Adrenal gland (tissue), 12 donors: Measurements from ENCODE around the gene HECW1. TPM values are rescaled to one million over a fixed set of nuclear protein-coding genes. Genes with fewer than 3 reads are reported as not detected.
A peak's percentile ranks its signal among the peaks of the same experiment; 100 is the strongest.

Source experiments
- DNase-seq, 7 donors: peaks; one replicate each; pipeline ENCODE4 v3.0.0-alpha.2; 2019 to 2020
- H3K27ac ChIP-seq, 5 donors: fragments of 200-600 bp; sonication (generic) in 4 of 5; 1 replicate in 3 of 5; 2 replicates in 2 of 5; pipeline versions ENCODE4 v1.5.1 to v1.8.0; 2016 to 2020; ENCODE audit warnings: mild to moderate bottlenecking in 1 of 5
- H3K27me3 ChIP-seq: fragments of 200-600 bp; 2 replicates; pipeline ENCODE4 v1.8.0; 2021
- H3K36me3 ChIP-seq, 2 donors: fragments of 200-600 bp; replicated peaks in 1 of 2; 1 replicate in 1 of 2; 2 replicates in 1 of 2; pipeline versions ENCODE4 v1.5.1 to v1.8.0; 2018 to 2022
- H3K4me1 ChIP-seq, 2 donors: fragments of 200-600 bp; replicated peaks in 1 of 2; 1 replicate in 1 of 2; 2 replicates in 1 of 2; pipeline versions ENCODE4 v1.5.1 to v1.8.0; 2018 to 2021
- H3K4me3 ChIP-seq, 4 donors: fragments of 200-600 bp; sonication (generic) in 3 of 4; one replicate each; pipeline ENCODE4 v1.5.1; 2016 to 2018
- H3K9me3 ChIP-seq, 3 donors: fragments of 200-600 bp; sonication (generic) in 1 of 3; replicated peaks in 1 of 3; 1 replicate in 2 of 3; 2 replicates in 1 of 3; pipeline versions ENCODE4 v1.5.1 to v1.8.0; 2016 to 2021
- POLR2A ChIP-seq, 2 donors: fragments of 450-650 bp; IDR thresholded peaks; one replicate each; pipeline ENCODE4 v1.6.1; 2017; ENCODE audit warnings: antibody characterized with exemption in 2 of 2, mild to moderate bottlenecking in 2 of 2, moderate library complexity in 1 of 2
- WGBS, 4 donors: extraction: QIAGEN DNeasy Blood & Tissue Kit in 2 of 4; methylation state at CpG; one replicate each; pipeline versions ENCODE4 v1.1.5 to v1.1.7; 2013 to 2017; 5-methylcytosine and 5-hydroxymethylcytosine counted together
- intact Hi-C, 2 donors: fragments of 100-400 bp; cut with DNase I; formaldehyde crosslinking; loops; one replicate each; pipeline versions ENCODE4 v1.14.1 to v1.15.0; 2022 to 2023
- polyA plus RNA-seq, 3 donors: library from polyadenylated mRNA; stranded (reverse); fragments of 200-250 nt in 2 of 3; fragments of 350-450 nt in 1 of 3; fragmentation: Illumina TruSeq in 1 of 3; extraction: RNeasy Lipid Tissue Mini Kit (QIAGEN cat#74804) in 1 of 3; gene quantifications; one replicate each; pipeline ENCODE4 v1.2.3, GENCODE V29; 2013 to 2014
- total RNA-seq, 9 donors: library from RNA; depleted of rRNA in 4 of 9; stranded (reverse); fragments of >200 nt in 4 of 9; fragments of 120-200 nt in 1 of 9; fragmentation: NEBNext Ultra II Directional in 1 of 9; extraction: Animal tissue kit (Norgen Biotek cat#: 25700) in 1 of 9; gene quantifications; one replicate each; pipeline versions ENCODE4 v1.1.0 to v1.2.4, GENCODE V29; 2013 to 2023
- TF ChIP-seq, protein P1 (sequence below), 6 experiments: fragments of 450-650 bp in 4 of 6; fragments of 200-600 bp in 2 of 6; sonication (generic) in 1 of 6; IDR thresholded peaks; 1 replicate in 5 of 6; 2 replicates in 1 of 6; pipeline versions ENCODE4 v1.5.1 to v1.8.0; 2016 to 2021; ENCODE audit warnings: antibody characterized with exemption in 6 of 6, mild to moderate bottlenecking in 2 of 6, moderate library complexity in 1 of 6
- donor health status: healthy with polysubstance abuse.
- donor health status: Bipolar disorder and iron deficiency.
- donor health status: DM: yes; HTN: yes; CAD: no.
- donor health status: DM: no; HTN: no; CAD: no.
- donor health status: DM: no; HTN: no; CAD: no.
- donor health status: DM: yes; HTN: yes; CAD: no.

HECW1 gene
- total and polyA plus RNA-seq, 12 donors = under 0.01 to 3.2 (median 0.06) TPM; not detected in 4

DNA sequence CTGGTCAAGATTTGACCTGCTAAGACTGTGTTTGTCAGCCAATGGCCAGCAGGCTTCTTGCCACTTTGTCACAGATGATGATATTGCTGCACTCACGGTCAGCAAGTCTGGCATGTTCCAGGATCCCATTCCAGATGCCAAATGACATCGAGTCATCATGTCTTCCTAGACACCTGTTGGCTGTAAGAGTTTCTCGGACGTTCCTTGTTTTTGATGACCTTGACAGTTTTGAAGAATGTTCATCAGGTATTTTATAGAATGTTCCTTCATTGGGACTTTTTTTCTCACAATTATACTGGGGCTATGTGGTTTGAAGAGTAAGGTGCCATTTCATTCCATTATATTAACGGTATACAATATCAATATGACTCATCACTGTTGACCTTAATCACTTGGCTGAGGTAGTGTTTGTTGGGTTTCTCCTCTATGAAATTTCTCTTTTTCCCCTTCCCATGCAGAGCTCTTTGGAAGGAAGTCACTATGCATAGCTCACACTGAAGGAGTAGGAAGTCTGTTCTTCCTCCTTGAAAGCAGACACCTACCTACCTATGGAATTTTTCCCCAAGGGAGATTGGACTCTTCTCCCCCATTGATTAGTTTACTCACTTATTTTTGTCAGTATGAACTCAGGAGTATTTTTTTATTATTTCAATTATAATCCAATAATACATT lies 31.6 kb downstream of the HECW1 start:
- WGBS, 4 donors = 65 to 70% (median 67%) methylated on average over 5 of the region's 5 CpGs
- DNase-seq = no peak
- intact Hi-C loops = no loop called here
- no peaks in the 10 kb centered on the region for H3K36me3 ChIP-seq
- no peaks in the 10 kb centered on the region for H3K9me3 ChIP-seq
- H3K4me3 ChIP-seq = no peak overlapping the region
- no peaks in the 10 kb centered on the region for H3K4me1 ChIP-seq
- no peak for TF ChIP-seq POLR2A (IDR thresholded peaks at IDR 0.05)
- TF ChIP-seq, protein P1, sequence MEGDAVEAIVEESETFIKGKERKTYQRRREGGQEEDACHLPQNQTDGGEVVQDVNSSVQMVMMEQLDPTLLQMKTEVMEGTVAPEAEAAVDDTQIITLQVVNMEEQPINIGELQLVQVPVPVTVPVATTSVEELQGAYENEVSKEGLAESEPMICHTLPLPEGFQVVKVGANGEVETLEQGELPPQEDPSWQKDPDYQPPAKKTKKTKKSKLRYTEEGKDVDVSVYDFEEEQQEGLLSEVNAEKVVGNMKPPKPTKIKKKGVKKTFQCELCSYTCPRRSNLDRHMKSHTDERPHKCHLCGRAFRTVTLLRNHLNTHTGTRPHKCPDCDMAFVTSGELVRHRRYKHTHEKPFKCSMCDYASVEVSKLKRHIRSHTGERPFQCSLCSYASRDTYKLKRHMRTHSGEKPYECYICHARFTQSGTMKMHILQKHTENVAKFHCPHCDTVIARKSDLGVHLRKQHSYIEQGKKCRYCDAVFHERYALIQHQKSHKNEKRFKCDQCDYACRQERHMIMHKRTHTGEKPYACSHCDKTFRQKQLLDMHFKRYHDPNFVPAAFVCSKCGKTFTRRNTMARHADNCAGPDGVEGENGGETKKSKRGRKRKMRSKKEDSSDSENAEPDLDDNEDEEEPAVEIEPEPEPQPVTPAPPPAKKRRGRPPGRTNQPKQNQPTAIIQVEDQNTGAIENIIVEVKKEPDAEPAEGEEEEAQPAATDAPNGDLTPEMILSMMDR (IDR thresholded peaks at IDR 0.05) = no peak
- H3K27me3 ChIP-seq = no peaks in the 10 kb centered on the region
- no peak overlapping the region for H3K27ac ChIP-seq

DNA sequence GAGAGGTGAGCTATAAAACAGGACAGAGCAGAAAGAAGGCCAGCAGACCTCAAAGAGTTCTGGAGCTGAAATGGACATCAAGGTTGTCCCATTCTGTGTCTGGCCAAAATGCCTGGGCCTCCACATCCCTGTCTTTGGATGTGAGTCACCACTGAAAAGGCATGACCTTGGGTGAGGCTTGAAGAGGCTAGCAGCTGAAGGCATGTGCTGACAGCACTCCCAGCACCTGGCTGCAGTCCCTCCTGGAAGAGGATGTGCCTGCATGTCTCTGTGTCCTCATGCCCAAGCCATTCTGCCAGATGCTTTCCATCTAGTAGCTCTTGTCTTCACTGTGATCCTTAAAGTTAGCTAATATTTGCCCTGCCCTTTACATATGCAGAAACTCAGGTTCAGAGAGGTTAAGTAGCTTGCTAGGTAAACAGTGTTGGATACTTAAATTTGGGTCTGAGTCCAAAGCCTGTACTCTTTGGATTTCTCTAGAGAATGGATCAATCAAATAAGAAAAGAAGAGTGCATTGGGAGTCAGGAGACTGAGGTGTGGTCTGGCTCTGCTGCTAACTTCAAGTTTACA lies 35.8 kb downstream of the HECW1 start:
- no peak overlapping the region for H3K27ac ChIP-seq
- no peaks in the 10 kb centered on the region for H3K27me3 ChIP-seq
- intact Hi-C loops = no loop called here
- no peaks in the 10 kb centered on the region for H3K4me1 ChIP-seq
- H3K9me3 ChIP-seq = no peaks in the 10 kb centered on the region
- no peak for TF ChIP-seq POLR2A (IDR thresholded peaks at IDR 0.05)
- TF ChIP-seq, protein P1 (IDR thresholded peaks at IDR 0.05) = no peak
- H3K36me3 ChIP-seq = no peaks in the 10 kb centered on the region
- peak in 4 of 7 donors; percentile 10 to 32 (median 24) for DNase-seq
- H3K4me3 ChIP-seq = no peak overlapping the region

DNA sequence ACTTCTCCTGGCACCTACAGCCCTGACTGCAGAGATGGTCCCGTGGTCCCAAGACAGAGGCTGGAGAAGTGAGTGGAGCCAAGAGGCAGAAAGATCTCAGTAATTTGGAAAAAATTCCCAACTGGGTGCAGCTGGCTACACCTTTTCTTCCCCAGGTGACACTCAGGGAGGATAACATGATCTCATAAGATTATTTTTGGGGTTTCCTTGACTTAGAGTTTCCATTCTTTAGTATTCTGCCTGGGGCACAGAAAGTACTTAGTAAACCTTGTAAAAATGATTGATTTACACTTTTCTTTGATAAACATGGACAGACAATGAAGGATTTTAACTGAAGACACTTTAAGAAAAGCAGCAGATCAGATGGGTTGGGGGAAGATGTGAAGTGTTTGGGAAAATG lies 38.6 kb downstream of the HECW1 start:
- DNase-seq = no peak
- 75 to 95% (median 87%) methylated on average over 1 of the region's 1 CpG for WGBS, 4 donors

DNA sequence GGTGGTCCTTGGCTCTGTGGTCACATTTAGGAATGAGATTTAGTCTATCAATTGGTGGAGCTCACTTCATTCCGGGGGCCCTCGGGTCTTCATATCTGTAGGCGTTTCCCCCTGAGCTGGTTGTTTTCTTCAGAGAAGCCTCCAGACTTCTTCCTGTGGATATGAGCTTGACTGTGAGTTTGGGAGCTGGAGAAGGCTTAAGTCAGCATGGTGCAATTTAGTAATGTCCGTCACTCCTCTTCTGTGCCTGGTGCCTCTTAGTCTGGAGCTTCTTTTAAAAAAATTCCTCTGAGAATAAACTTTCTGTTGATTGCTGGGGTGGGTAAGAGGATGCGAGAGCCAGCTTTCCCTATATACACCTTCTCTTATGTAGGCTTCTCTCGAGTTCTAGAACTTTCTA lies 40.2 kb downstream of the HECW1 start:
- no peak for TF ChIP-seq POLR2A (IDR thresholded peaks at IDR 0.05)
- TF ChIP-seq, protein P1 (IDR thresholded peaks at IDR 0.05) = no peak
- WGBS, 4 donors = 67 to 74% (median 72%) methylated on average over 6 of the region's 6 CpGs
- H3K27me3 ChIP-seq = no peaks in the 10 kb centered on the region
- H3K9me3 ChIP-seq = no peaks in the 10 kb centered on the region
- H3K27ac ChIP-seq = no peak overlapping the region
- H3K4me3 ChIP-seq = no peak overlapping the region
- no peak for DNase-seq
- no peaks in the 10 kb centered on the region for H3K36me3 ChIP-seq
- intact Hi-C loops = no loop called here
- no peaks in the 10 kb centered on the region for H3K4me1 ChIP-seq

More for the DNA sequence above, 38.6 kb downstream of the HECW1 start:
- no peaks in the 10 kb centered on the region for H3K36me3 ChIP-seq
- H3K4me3 ChIP-seq = no peak overlapping the region
- no peak overlapping the region for H3K27ac ChIP-seq
- no peaks in the 10 kb centered on the region for H3K4me1 ChIP-seq
- TF ChIP-seq, protein P1 (IDR thresholded peaks at IDR 0.05) = no peak
- intact Hi-C loops = no loop called here
- H3K27me3 ChIP-seq = no peaks in the 10 kb centered on the region
- H3K9me3 ChIP-seq = no peaks in the 10 kb centered on the region
